Thyroid gland (tissue), 4 donors: ENCODE data around the gene PIP4K2A.

ENCODE experiments used
- POLR2A ChIP-seq, 2 donors: fragments of 450-650 bp; IDR thresholded peaks; one replicate each; pipeline ENCODE4 v1.6.1; 2017; ENCODE audit warnings: antibody characterized with exemption in 2 of 2, mild to moderate bottlenecking in 2 of 2, moderate library complexity in 1 of 2
- TF ChIP-seq, protein P1 (sequence below), 6 experiments: fragments of 200-600 bp in 3 of 6; fragments of 450-650 bp in 3 of 6; sonication (generic) in 3 of 6; IDR thresholded peaks; one replicate each; pipeline ENCODE4 v1.5.1; 2016 to 2019; ENCODE audit warnings: antibody characterized with exemption in 6 of 6, mild to moderate bottlenecking in 2 of 6, inconsistent platforms in 1 of 6, moderate library complexity in 1 of 6

- TF ChIP-seq, protein P1, sequence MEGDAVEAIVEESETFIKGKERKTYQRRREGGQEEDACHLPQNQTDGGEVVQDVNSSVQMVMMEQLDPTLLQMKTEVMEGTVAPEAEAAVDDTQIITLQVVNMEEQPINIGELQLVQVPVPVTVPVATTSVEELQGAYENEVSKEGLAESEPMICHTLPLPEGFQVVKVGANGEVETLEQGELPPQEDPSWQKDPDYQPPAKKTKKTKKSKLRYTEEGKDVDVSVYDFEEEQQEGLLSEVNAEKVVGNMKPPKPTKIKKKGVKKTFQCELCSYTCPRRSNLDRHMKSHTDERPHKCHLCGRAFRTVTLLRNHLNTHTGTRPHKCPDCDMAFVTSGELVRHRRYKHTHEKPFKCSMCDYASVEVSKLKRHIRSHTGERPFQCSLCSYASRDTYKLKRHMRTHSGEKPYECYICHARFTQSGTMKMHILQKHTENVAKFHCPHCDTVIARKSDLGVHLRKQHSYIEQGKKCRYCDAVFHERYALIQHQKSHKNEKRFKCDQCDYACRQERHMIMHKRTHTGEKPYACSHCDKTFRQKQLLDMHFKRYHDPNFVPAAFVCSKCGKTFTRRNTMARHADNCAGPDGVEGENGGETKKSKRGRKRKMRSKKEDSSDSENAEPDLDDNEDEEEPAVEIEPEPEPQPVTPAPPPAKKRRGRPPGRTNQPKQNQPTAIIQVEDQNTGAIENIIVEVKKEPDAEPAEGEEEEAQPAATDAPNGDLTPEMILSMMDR (IDR thresholded peaks at IDR 0.05), result no peak
- no peak for TF ChIP-seq POLR2A (IDR thresholded peaks at IDR 0.05)
Observed at GRCh38 chr10:22700489-22700888, 13.9 kb downstream of the PIP4K2A start.
